ENCODE measurements around the gene CIRBP. TPM values are rescaled to one million over a fixed set of nuclear protein-coding genes. Genes with fewer than 3 reads are reported as not detected.
A peak's percentile ranks its signal among the peaks of the same experiment; 100 is the strongest.

The CIRBP gene
- total and polyA plus RNA-seq, 2 of the 13 experiments (the other 11 are each of a cell fraction or from before 2014, with no cell fraction given), result 133 to 140 TPM

GRCh38 chr19:1275260-1275975 is 6.3 kb downstream of the CIRBP start, which contains the start of gene FAM174C (continued):
- no peak for TF ChIP-seq WIZ (CRISPR knock-in tag; IDR thresholded peaks at IDR 0.05)
- TF ChIP-seq RXRA (CRISPR knock-in tag; IDR thresholded peaks at IDR 0.05), result no peak; the same call in 1 of the 2 replicates
- no peak for TF ChIP-seq ZNF382 (CRISPR knock-in tag; IDR thresholded peaks at IDR 0.05; ENCODE audit: borderline replicate concordance)
- peak; percentile 54; the same call in 1 of the 2 replicates for TF ChIP-seq ZNF770 (CRISPR knock-in tag; IDR thresholded peaks at IDR 0.05)
- no peak for TF ChIP-seq ATF4 (CRISPR knock-in tag; IDR thresholded peaks at IDR 0.05)
- TF ChIP-seq SNAPC2 (CRISPR knock-in tag; IDR thresholded peaks at IDR 0.05), result 0 out of 2 replicates have a peak, but pooled peaks have one; percentile 26
- no peak for TF ChIP-seq IKZF1 (IDR thresholded peaks at IDR 0.05)
- peak; percentile 91 for TF ChIP-seq MAX (IDR thresholded peaks at IDR 0.05)
- TF ChIP-seq REPIN1 (CRISPR knock-in tag; IDR thresholded peaks at IDR 0.05; ENCODE audit: borderline replicate concordance, low read depth), result peak; percentile 18; the same call in 1 of the 2 replicates
- peak; percentile 51; the same call in 1 of the 2 replicates for TF ChIP-seq ZMAT3 (CRISPR knock-in tag; conservative IDR thresholded peaks at IDR 0.05)
- TF ChIP-seq ZNF549 (CRISPR knock-in tag; IDR thresholded peaks at IDR 0.05), result no peak
- TF ChIP-seq ZNF451 (CRISPR knock-in tag; IDR thresholded peaks at IDR 0.05), result no peak
- no peak for TF ChIP-seq AFF4 (CRISPR knock-in tag; IDR thresholded peaks at IDR 0.05)
- no peak for TF ChIP-seq NR1H2 (CRISPR knock-in tag; IDR thresholded peaks at IDR 0.05; ENCODE audit: borderline replicate concordance, low read depth)
- peak; percentile 86 for TF ChIP-seq GABPB1 (CRISPR knock-in tag; IDR thresholded peaks at IDR 0.05)
- 0 out of 2 replicates have a peak, but pooled peaks have one; percentile 26 for TF ChIP-seq TBX2 (CRISPR knock-in tag; IDR thresholded peaks at IDR 0.05; ENCODE audit: borderline replicate concordance)
- TF ChIP-seq NR2C2 (CRISPR knock-in tag; IDR thresholded peaks at IDR 0.05; ENCODE audit: borderline replicate concordance), result peak; percentile 80
- TF ChIP-seq SNAPC5 (CRISPR knock-in tag; IDR thresholded peaks at IDR 0.05; ENCODE audit: borderline replicate concordance), result 0 out of 2 replicates have a peak, but pooled peaks have one; percentile 26
- TF ChIP-seq PAX8 (CRISPR knock-in tag; IDR thresholded peaks at IDR 0.05; ENCODE audit: borderline replicate concordance), result no peak
- TF ChIP-seq ZNF639 (CRISPR knock-in tag; conservative IDR thresholded peaks at IDR 0.05), result no peak; the same call in 1 of the 2 replicates

Measured in HepG2 (cell line).